Measurements from ENCODE around the gene ATP5PD.
A peak's percentile ranks its signal among the peaks of the same experiment; 100 is the strongest.

Gene ATP5PD

DNA sequence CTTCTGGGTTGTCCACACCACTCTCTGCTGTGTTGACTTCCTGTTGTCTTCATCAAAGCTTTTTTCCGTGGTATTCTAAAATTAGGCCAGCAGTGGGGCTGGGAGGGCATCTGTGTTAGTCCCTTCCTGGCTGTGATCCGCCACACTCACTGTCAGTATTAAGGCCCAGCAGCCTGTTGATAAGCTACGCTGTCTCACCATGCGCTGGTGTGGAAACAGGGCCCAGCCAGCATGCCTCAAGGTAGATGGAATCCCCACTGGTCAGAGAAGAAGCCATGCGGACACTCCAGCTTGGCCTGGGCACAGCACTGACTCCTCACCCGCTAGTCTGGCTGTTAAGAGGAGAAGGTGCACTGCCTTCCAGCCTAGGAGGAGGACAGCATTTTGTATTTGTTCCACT, 48.0 kb downstream of the ATP5PD start:
- DNase-seq: no peak
- H3K9me3 Mint-ChIP-seq: no peaks in the 10 kb centered on the region
- H3K27ac Mint-ChIP-seq: no peak overlapping the region
- no peak overlapping the region for H3K4me3 Mint-ChIP-seq
- peaks cover 8% of the 10 kb centered on the region for H3K36me3 Mint-ChIP-seq (ENCODE audit: low read depth)
- H3K27me3 Mint-ChIP-seq (ENCODE audit: low read depth, poor library complexity): no peaks in the 10 kb centered on the region
- peaks cover 3% of the 10 kb centered on the region for H3K4me1 Mint-ChIP-seq
- TF ChIP-seq, protein P1, sequence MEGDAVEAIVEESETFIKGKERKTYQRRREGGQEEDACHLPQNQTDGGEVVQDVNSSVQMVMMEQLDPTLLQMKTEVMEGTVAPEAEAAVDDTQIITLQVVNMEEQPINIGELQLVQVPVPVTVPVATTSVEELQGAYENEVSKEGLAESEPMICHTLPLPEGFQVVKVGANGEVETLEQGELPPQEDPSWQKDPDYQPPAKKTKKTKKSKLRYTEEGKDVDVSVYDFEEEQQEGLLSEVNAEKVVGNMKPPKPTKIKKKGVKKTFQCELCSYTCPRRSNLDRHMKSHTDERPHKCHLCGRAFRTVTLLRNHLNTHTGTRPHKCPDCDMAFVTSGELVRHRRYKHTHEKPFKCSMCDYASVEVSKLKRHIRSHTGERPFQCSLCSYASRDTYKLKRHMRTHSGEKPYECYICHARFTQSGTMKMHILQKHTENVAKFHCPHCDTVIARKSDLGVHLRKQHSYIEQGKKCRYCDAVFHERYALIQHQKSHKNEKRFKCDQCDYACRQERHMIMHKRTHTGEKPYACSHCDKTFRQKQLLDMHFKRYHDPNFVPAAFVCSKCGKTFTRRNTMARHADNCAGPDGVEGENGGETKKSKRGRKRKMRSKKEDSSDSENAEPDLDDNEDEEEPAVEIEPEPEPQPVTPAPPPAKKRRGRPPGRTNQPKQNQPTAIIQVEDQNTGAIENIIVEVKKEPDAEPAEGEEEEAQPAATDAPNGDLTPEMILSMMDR (IDR thresholded peaks at IDR 0.05): no peak

GRCh38 chr17:74995847-74996246, 50.9 kb downstream of the ATP5PD start:
- H3K27ac Mint-ChIP-seq: no peak overlapping the region
- H3K4me3 Mint-ChIP-seq: no peak overlapping the region
- H3K4me1 Mint-ChIP-seq: peaks cover 25% of the 10 kb centered on the region
- no peaks in the 10 kb centered on the region for H3K9me3 Mint-ChIP-seq
- no peak for DNase-seq
- peaks cover 4% of the 10 kb centered on the region for H3K36me3 Mint-ChIP-seq (ENCODE audit: low read depth)
- peaks cover under 1% of the 10 kb centered on the region for H3K27me3 Mint-ChIP-seq (ENCODE audit: low read depth, poor library complexity)
- TF ChIP-seq, protein P1 (IDR thresholded peaks at IDR 0.05): no peak

GRCh38 chr17:74994440-74994839, 52.3 kb downstream of the ATP5PD start:
- Mint-ChIP-seq H3K27me3 (ENCODE audit: low read depth, poor library complexity) (peaks cover 3% of the 10 kb centered on the region), H3K4me1 (peaks cover 34% of the 10 kb centered on the region), H3K27ac (no peak overlapping the region), H3K9me3 (no peaks in the 10 kb centered on the region), H3K36me3 (ENCODE audit: low read depth) (peaks cover 4% of the 10 kb centered on the region), H3K4me3 (no peak overlapping the region)
- no peak for DNase-seq
- TF ChIP-seq, protein P1 (IDR thresholded peaks at IDR 0.05): no peak

DNA sequence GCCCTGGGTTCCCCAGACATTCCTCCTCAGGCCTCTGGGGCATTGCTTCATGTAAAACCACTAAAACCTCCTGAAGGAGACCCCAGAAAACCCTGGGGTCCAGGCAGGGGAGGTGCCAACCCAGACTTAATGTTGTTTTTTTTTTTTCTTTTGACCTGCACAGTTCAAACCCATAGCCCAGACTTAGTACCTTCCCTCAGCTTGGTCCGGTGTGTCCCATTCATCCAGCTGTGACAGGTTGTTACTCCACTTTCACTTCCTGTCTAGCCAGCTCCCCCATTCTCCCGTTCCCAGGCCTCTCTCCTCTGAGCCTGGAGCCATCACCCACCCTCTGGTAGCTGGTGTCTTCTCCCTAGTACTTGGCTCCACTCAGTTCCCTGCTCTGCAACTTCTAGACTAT, 54.5 kb downstream of the ATP5PD start:
- Mint-ChIP-seq H3K27me3 (ENCODE audit: low read depth, poor library complexity) (peaks cover 5% of the 10 kb centered on the region), H3K9me3 (no peaks in the 10 kb centered on the region), H3K4me3 (peak overlapping the region; percentile 52), H3K36me3 (ENCODE audit: low read depth) (peaks cover 4% of the 10 kb centered on the region), H3K27ac (peak overlapping the region; percentile 18), H3K4me1 (peaks cover 47% of the 10 kb centered on the region)
- DNase-seq: no peak
- TF ChIP-seq, protein P1 (IDR thresholded peaks at IDR 0.05): no peak

GRCh38 chr17:74990581-74991105, 56.1 kb downstream of the ATP5PD start:
- H3K27me3 Mint-ChIP-seq (ENCODE audit: low read depth, poor library complexity): peaks cover 10% of the 10 kb centered on the region
- no peak overlapping the region for H3K4me3 Mint-ChIP-seq
- no peak for DNase-seq
- TF ChIP-seq, protein P1 (IDR thresholded peaks at IDR 0.05): no peak
- no peak overlapping the region for H3K27ac Mint-ChIP-seq
- no peaks in the 10 kb centered on the region for H3K9me3 Mint-ChIP-seq
- peaks cover under 1% of the 10 kb centered on the region for H3K36me3 Mint-ChIP-seq (ENCODE audit: low read depth)
- H3K4me1 Mint-ChIP-seq: peaks cover 50% of the 10 kb centered on the region
